Pancreas (tissue), 10 donors: ENCODE data around the gene ZEB1. TPM values are rescaled to one million over a fixed set of nuclear protein-coding genes. Genes with fewer than 3 reads are reported as not detected.
"Not testable (repeated sequence)": the region's sequence is repeated elsewhere in the genome, so short reads cannot be mapped to it uniquely, and the experiment has no call there.

Source experiments
- ATAC-seq, 4 donors: fragments of 200-7000 bp; cut with Tn5 transposase; one replicate each; pipeline versions ENCODE4 v1.8.0 to v1.9.1; 2020; ENCODE audit warnings: mild to moderate bottlenecking in 4 of 4, moderate library complexity in 4 of 4
- DNase-seq, 6 donors: peaks; one replicate each; pipeline ENCODE4 v3.0.0-alpha.2; 2020
- FAIRE-seq: peaks from 2 replicates; lab custom pipeline; 2012; peaks lifted over from hg19 to GRCh38; lab: Jason Lieb, UNC
- H3K27ac ChIP-seq, 4 donors: fragments of 200-600 bp; sonication (generic); 1 replicate in 3 of 4; 2 replicates in 1 of 4; pipeline versions ENCODE4 v1.5.0 to v1.8.0; 2020
- H3K27me3 ChIP-seq, 4 donors: fragments of 200-600 bp; one replicate each; pipeline ENCODE4 v1.8.0; 2021
- H3K36me3 ChIP-seq, 3 donors: fragments of 200-600 bp; sonication (generic) in 1 of 3; one replicate each; pipeline versions ENCODE4 v1.5.0 to v1.8.0; 2020 to 2021
- H3K4me1 ChIP-seq, 3 donors: fragments of 200-600 bp; one replicate each; pipeline ENCODE4 v1.8.0; 2021
- H3K4me3 ChIP-seq, 4 donors: fragments of 200-600 bp; sonication (generic) in 2 of 4; one replicate each; pipeline versions ENCODE4 v1.5.0 to v1.8.0; 2020 to 2021
- H3K9me3 ChIP-seq, 4 donors: fragments of 200-600 bp; one replicate each; pipeline ENCODE4 v1.8.0; 2021
- WGBS, 2 donors: extraction: QIAGEN DNeasy Blood & Tissue Kit; methylation state at CpG; one replicate each; pipeline ENCODE4 v1.1.7; 2013; 5-methylcytosine and 5-hydroxymethylcytosine counted together
- intact Hi-C, 3 donors: fragments of 100-400 bp; cut with DNase I; formaldehyde crosslinking; loops; one replicate each; pipeline versions ENCODE4 v1.11.1 to v1.14.2; 2022
- polyA plus RNA-seq, 2 donors: library from polyadenylated mRNA; stranded (reverse); fragments of 200-250 nt; gene quantifications; one replicate each; pipeline ENCODE4 v1.2.3, GENCODE V29; 2013
- total RNA-seq, 6 donors: library from RNA; stranded (reverse); fragmentation: NEBNext Ultra II Directional in 4 of 6; extraction: Animal tissue kit (Norgen Biotek cat#: 25700) in 4 of 6; gene quantifications; one replicate each; pipeline versions ENCODE4 v1.2.1 to v1.2.4, GENCODE V29; 2021 to 2023
- TF ChIP-seq, protein P1 (sequence below), 4 donors: fragments of 200-600 bp; sonication (generic) in 3 of 4; IDR thresholded peaks; one replicate each; pipeline versions ENCODE4 v1.5.0 to v1.8.0; 2021; ENCODE audit warnings: antibody characterized with exemption in 4 of 4
- donor health status: healthy with polysubstance abuse.
- donor health status: DM: no; HTN: no; CAD: no; lungs with moderate emphysema.
- donor health status: DM: no; HTN: no; CAD: no.
- donor health status: control.
- donor health status: control.
- donor health status: Bipolar disorder and iron deficiency.
- donor health status: DM: yes; HTN: yes; CAD: no.
- donor health status: DM: no; HTN: no; CAD: no.
- donor health status: DM: no; HTN: no; CAD: no.
- donor health status: DM: yes; HTN: yes; CAD: no.

The ZEB1 gene
- total and polyA plus RNA-seq, 8 donors = 3.2 to 21.6 (median 5.0) TPM

- H3K36me3 ChIP-seq = no peaks in the 10 kb centered on the region
Measured at GRCh38 chr10:31399171-31399570, 80.2 kb downstream of the ZEB1 start.

DNA sequence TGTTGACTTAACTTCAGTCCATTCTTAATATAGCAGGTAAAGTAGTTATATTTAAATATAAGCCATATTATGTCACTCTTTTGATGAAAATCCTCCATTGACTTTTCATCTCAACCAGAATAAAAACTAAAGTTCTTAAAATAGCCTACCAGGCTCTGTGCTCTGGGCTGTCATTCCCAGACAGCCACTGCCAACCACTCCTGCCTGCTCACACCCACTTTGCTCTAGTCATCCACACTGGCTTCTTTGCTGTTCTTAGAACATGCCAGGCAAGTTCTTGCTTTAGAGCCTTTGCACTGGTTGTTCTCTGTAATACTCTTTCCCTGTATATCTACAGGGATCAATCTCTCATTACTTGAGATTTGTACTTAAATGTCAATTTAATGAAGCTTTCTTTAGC lies 80.6 kb downstream of the ZEB1 start:
- no peak for FAIRE-seq
- H3K27ac ChIP-seq = no peak overlapping the region
- H3K9me3 ChIP-seq = no peaks in the 10 kb centered on the region
- H3K36me3 ChIP-seq = no peaks in the 10 kb centered on the region
- DNase-seq = no peak
- H3K4me3 ChIP-seq = no peak overlapping the region
- intact Hi-C loops = no loop called here
- TF ChIP-seq, protein P1, sequence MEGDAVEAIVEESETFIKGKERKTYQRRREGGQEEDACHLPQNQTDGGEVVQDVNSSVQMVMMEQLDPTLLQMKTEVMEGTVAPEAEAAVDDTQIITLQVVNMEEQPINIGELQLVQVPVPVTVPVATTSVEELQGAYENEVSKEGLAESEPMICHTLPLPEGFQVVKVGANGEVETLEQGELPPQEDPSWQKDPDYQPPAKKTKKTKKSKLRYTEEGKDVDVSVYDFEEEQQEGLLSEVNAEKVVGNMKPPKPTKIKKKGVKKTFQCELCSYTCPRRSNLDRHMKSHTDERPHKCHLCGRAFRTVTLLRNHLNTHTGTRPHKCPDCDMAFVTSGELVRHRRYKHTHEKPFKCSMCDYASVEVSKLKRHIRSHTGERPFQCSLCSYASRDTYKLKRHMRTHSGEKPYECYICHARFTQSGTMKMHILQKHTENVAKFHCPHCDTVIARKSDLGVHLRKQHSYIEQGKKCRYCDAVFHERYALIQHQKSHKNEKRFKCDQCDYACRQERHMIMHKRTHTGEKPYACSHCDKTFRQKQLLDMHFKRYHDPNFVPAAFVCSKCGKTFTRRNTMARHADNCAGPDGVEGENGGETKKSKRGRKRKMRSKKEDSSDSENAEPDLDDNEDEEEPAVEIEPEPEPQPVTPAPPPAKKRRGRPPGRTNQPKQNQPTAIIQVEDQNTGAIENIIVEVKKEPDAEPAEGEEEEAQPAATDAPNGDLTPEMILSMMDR (IDR thresholded peaks at IDR 0.05) = no peak
- no peaks in the 10 kb centered on the region for H3K27me3 ChIP-seq
- peaks cover 0 to 10% (median 0%) of the 10 kb centered on the region in 3 donors for H3K4me1 ChIP-seq
- ATAC-seq = no peak

More at GRCh38 chr10:31399171-31399570, 80.2 kb downstream of the ZEB1 start:
- FAIRE-seq (no peak), ATAC-seq (no peak), DNase-seq (no peak)
- Histone ChIP-seq H3K27ac (no peak overlapping the region), H3K27me3 (no peaks in the 10 kb centered on the region), H3K9me3 (no peaks in the 10 kb centered on the region), H3K4me3 (no peak overlapping the region), H3K4me1 (peaks cover 0 to 10% (median 0%) of the 10 kb centered on the region in 3 donors)
- 94 to 95% methylated on average over 5 of the region's 5 CpGs for WGBS, 2 donors
- intact Hi-C loops = no loop called here
- TF ChIP-seq, protein P1 (IDR thresholded peaks at IDR 0.05) = no peak

- Histone ChIP-seq H3K27ac (no peak overlapping the region), H3K4me1 (peaks cover 0 to 10% (median 0%) of the 10 kb centered on the region in 3 donors), H3K9me3 (no peaks in the 10 kb centered on the region), H3K36me3 (no peaks in the 10 kb centered on the region), H3K4me3 (no peak overlapping the region), H3K27me3 (no peaks in the 10 kb centered on the region)
- 31 to 36% methylated on average over 3 of the region's 3 CpGs for WGBS, 2 donors
- no peak for DNase-seq
- no peak for FAIRE-seq
- no peak for ATAC-seq
- TF ChIP-seq, protein P1 (IDR thresholded peaks at IDR 0.05) = no peak
- intact Hi-C loops = no loop called here
Measured at GRCh38 chr10:31401287-31401686, 82.3 kb downstream of the ZEB1 start.

- FAIRE-seq (no peak), ATAC-seq (no peak), DNase-seq (no peak)
- TF ChIP-seq, protein P1 (IDR thresholded peaks at IDR 0.05) = no peak
- Histone ChIP-seq H3K36me3 (no peaks in the 10 kb centered on the region), H3K4me1 (peaks cover 0 to 10% (median 0%) of the 10 kb centered on the region in 3 donors), H3K27ac (no peak overlapping the region), H3K4me3 (no peak overlapping the region), H3K27me3 (no peaks in the 10 kb centered on the region), H3K9me3 (no peaks in the 10 kb centered on the region)
- intact Hi-C loops = no loop called here
Measured at GRCh38 chr10:31404640-31405039, 85.6 kb downstream of the ZEB1 start.

GRCh38 chr10:31405829-31406228 lies 86.8 kb downstream of the ZEB1 start:
- WGBS, 2 donors = 80 to 94% methylated on average over 2 to 3 of the region's 3 CpGs
- ATAC-seq, intact Hi-C loops, H3K27ac ChIP-seq, H3K27me3 ChIP-seq, H3K4me3 ChIP-seq, DNase-seq, H3K36me3 ChIP-seq, H3K9me3 ChIP-seq, FAIRE-seq, H3K4me1 ChIP-seq: not testable (repeated sequence)

DNA sequence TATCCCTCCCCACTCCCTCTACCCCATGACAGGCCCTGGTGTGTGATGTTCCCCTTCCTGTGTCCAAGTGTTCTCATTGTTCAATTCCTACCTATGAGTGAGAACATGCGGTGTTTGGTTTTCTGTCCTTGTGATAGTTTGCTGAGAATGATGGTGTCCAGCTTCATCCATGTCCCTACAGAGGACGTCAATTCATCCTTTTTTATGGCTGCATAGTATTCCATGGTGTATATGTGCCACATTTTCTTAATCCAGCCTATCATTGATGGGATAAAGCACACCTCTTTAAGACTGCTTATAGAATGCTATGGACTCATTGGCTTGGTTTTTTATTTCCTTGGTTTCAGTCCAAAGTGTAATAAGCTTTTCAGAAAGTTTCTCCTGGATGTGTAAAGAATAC lies 93.4 kb downstream of the ZEB1 start:
- H3K4me1 ChIP-seq, H3K4me3 ChIP-seq, H3K27me3 ChIP-seq, H3K36me3 ChIP-seq, H3K9me3 ChIP-seq, intact Hi-C loops, FAIRE-seq, H3K27ac ChIP-seq, DNase-seq, ATAC-seq: not testable (repeated sequence)
- 68 to 71% methylated on average over 2 of the region's 2 CpGs for WGBS, 2 donors
